Cardiac ventricle fibroblast (primary cell): ENCODE measurements around the gene RPL34. TPM values are rescaled to one million over a fixed set of nuclear protein-coding genes. Genes with fewer than 3 reads are reported as not detected.

Experiments used
- total RNA-seq: library from RNA; depleted of rRNA; stranded (reverse); fragments of >200 nt; gene quantifications from 2 replicates; pipeline ENCODE4 v1.2.3, GENCODE V29; 2015

Gene RPL34
- 1,617 and 2,076 TPM in 2 replicates for total RNA-seq

GRCh38 chr4:108620101-108620932, at the start of gene RPL34:
TSS of gene RPL34 (plus strand) at chr4:108620576. CDS start at chr4:108621960, 1,384 bp downstream.

GRCh38 chr4:108650212-108651013, 30.0 kb downstream of the RPL34 start, which contains the start of gene OSTC:
TSS of gene OSTC (plus strand) at chr4:108650599. CDS start at chr4:108650656, 57 bp downstream.

Other genes with a start within 250 kb of the RPL34 start
- 200 and 249 TPM in 2 replicates for gene OSTC, start 30.0 kb downstream of the RPL34 start, total RNA-seq
- gene ETNPPL, start 142.5 kb downstream of the RPL34 start, total RNA-seq: not detected in 2 replicates